GM19324 (cell line): ENCODE results near the gene ERC1.
"Not testable (repeated sequence)": the region's sequence is repeated elsewhere in the genome, so short reads cannot be mapped to it uniquely, and the experiment has no call there.

Experiments
- ATAC-seq: cut with Tn5 transposase; IDR thresholded peaks from one replicate; pipeline ENCODE4 v1.9.1; 2021; ENCODE audit warnings: mild to moderate bottlenecking, moderate library complexity; ENCODE audit not compliant: unreplicated experiment, low FRiP score

The ERC1 gene

DNA sequence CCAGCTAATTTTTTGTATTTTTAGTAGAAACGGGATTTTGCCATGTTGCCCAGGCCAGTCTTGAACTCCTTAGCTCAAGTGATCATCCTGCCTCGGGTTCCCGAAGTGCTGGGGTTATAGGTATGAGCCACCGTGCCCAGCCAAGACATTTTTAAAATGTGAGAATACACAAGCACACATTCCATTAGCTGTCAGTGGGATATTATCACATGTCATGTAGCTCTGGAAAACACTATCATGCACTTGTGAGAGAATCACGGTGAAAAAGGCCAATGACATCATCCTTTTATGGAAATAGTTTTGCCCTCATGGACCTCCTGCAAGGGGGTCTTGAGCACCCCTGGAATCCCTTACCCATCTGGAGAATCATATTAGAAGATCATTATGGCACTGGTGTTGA lies 28.3 kb downstream of the ERC1 start:
- ATAC-seq = no peak

DNA sequence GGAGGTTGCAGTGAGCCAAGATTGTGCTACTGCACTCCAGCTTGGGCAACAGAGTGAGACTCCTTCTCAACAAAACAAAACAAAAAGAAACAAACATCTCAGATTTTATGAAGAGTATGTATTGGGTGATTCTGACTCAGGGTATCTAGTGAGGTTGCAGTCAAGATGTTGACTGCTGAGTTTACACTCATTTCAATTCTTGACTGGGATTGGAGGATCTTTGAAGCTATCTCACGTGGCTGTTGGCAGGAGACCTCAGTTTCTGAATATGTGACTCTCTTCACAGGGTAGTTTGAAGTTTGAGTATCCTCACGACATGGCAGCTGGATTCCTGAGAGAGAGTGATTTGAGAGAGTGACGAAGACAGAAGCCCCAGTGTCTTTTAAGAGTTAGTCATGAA lies 29.4 kb downstream of the ERC1 start:
- ATAC-seq = no peak

DNA sequence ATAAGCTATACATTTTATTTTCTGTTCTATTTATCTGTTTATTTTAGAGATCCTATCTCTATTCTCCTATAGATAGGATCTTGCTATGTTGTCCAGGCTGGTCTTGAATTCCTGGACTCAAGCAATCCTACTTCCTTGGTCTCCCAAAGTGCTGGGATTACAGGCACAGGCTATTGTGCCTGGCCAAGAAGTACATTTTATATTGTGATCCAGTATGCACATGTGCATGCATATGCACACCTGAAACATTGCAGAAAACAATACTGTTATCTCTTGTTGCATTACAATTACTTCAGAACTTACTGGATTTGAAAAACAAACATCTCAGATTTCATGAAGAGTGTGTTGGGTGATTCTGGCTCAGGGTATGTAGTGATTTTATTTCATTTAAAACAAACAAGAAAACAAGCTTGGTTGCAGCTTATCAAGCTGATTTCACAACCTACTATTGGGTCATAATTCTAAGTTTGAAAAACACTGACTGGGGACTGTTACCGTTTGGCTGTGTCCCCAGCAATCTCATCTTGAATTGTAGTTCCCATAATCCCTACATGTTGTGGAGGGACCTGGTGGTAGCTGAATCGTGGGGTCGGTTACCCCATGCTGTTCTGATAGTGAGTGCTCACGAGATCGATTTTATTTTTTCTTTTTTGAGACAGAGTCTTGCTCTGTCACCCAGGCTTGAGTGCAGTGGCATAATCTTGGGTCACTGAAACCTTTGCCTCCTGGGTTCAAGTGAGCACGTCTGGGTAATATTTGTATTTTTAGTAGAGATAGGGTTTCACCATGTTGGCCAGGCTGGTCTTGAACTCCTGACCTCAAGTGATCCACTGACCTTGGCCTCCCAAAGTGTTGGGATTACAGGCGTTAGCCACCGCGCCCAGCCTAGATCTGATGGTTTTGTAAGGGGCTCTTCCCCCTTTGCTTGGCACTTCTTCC lies 31.3 kb downstream of the ERC1 start:
- no peak for ATAC-seq

DNA sequence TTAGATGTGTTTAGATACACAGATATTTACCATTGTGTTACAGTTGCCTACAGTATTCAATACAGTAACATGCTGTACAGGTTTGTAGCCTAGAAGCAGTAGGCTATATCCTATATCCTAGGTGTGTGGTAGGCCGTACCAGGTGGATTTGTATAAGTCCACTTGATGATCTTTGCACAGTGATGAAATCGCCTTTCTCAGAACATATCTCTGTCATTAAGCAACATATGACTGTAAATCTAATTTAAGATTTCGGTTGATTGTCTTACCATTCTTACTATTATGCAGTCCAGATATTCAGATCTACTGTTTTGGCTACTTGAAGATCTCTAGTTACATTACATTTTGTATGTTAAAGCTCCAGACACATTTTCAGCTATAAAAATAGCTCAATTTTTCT lies 39.8 kb downstream of the ERC1 start:
- no peak for ATAC-seq

DNA sequence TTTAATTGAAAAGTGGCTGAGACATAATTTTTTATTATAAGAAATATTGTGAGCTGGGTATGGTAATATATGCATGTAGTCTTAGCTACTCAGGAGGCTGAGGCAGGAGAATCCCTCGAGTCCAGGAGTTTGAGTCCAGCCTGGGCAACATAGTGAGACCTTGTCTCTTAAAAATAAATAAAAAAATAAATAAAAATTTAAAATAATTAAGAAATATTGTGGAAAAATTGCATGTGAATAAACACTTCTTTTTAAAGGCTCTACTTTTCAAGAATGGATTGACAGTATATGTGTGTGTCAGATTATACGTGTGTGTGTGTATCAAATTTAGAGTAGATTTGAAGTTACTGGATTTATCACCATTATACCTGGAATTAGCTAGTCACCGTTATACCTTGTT lies 43.2 kb downstream of the ERC1 start:
- no peak for ATAC-seq

DNA sequence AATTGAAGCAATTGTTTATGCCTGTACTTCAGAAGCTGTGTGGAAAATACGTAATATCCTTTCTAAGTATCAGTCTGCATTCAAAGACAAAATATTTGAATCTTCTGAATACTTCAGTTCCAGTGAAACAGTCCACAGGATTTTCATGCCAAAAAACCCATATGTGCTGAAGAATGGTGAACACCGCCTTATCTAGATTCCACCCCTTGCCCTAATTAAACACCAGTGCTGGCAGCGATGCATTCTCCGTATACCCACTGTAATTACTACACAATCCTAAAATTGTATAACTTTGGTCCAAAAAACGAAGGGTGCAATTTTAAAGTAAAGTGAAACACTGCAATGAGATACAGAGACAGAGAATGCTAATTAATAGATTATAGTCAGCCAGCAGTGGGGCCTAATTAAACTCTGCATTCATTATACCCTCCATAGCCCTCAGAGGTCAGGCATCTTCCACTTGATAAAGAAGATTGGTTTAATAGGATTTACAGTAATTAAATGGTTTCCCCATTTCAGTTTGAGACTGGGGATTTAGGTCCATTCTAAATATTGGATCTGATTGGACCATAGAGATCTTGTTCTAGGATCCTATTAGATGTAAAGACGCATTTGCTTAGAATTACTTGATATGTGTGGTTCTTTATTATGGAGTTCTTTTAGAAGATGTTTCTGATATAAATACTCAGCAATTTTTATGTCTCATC lies 43.9 kb downstream of the ERC1 start:
- no peak for ATAC-seq

DNA sequence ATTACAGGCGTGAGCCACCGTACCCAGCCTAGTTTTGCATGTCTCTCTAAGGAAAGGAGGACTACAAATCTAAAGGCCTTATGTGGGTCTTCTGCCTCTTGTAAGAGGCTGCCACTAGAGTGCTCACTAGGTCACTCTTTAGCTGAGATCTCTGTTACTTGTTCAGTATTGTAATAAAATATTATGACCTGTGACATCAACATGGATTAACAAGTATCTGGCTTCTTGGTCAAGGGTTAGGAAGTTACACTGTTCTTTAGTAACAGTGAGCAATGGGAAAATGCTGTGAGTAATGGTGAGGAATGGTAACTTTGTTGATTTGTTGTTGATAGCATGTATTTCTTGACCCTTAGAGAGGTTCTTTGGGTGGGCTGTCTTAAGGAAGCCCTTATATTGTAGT lies 50.5 kb downstream of the ERC1 start:
- no peak for ATAC-seq

DNA sequence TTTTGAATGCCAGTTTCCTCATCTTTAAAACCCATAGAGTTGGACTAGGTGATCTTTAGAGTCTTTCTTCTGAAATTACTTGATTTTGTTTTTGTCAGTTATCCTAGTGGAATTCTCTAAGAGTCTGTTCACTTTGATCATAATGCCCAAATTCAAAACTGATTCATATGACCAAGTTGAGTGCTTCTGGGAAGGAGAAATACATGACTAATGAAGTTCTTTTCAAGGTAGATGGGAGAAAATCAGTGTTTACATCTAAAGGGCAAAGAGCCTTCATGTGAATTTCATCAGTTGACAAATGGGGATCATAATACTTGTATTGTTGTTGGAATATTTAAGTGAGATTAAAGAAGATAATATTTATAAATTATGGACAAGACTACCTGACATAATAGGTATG lies 53.2 kb downstream of the ERC1 start:
- ATAC-seq = no peak

DNA sequence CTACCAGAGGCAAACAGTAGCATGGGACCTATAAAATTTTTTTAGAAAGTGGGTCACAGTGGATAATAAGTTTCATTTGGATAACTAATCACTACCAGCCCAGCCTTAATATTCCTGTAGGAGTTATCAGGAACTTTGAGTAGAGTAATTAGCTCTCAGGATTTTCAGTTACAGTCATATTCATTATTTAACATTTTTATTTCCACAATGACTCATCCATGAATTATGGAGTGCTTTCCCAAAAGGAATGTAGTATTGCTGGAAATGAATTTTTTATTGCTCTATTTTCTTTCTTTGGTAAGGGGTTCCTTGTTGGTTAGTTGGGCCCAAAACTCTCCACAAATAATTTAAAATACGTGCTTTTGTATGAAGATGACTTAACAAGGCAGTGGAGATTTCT lies 53.7 kb downstream of the ERC1 start:
- ATAC-seq = no peak

DNA sequence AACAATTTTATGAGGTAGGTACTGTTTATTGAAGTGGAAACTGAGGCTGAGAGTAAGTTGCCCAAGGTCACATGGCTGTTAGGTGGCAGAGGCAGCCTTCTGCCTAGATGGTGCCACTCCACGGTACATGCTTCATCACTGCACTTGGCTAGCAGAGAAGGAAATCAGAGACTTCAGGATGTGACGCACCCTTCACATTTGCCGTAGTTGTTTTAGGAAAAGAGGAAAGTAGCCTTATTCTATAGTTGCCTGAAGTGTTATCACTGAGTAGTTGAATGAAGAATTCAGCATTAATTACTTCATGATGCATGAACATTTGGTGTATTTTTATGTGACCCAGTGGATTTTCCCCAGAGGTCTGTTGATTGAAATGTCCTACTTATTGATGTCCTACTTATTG lies 55.7 kb downstream of the ERC1 start:
- ATAC-seq = no peak

DNA sequence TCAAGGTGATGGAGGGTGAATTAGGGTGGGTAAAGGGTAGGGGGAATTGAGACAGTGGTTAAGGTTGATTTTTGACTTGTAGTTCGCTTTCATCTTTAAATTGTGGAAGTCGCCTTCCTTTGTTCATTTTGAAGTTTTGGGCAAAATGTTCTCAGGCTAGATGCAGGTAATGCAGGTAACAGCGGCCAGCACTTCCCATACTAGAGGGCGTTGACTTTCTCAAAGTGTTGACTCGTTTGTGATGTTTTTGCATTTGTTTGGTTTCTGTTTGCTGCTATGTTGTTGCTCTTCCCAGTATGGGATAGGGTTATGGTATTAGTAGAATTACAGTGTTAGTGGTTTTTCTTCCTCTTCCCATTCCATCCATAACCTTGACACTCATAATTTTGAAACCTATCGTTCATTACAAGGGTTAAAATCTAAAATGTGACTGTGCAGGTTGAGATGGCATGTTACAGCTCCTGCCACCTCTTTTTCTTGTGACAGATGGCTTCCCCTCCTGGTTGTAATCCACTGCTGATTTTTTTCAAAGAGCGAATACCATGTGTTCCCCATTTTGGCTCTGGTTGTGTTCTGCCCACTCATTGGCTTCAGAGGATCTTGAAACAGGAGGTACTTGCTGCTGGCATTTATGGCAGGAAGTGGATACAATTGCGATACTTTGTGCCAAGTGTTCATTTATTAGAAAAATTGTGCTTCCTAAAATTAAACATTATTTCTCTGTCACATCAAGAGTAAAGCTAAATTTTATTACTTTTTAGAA lies 57.1 kb downstream of the ERC1 start:
- ATAC-seq = no peak

DNA sequence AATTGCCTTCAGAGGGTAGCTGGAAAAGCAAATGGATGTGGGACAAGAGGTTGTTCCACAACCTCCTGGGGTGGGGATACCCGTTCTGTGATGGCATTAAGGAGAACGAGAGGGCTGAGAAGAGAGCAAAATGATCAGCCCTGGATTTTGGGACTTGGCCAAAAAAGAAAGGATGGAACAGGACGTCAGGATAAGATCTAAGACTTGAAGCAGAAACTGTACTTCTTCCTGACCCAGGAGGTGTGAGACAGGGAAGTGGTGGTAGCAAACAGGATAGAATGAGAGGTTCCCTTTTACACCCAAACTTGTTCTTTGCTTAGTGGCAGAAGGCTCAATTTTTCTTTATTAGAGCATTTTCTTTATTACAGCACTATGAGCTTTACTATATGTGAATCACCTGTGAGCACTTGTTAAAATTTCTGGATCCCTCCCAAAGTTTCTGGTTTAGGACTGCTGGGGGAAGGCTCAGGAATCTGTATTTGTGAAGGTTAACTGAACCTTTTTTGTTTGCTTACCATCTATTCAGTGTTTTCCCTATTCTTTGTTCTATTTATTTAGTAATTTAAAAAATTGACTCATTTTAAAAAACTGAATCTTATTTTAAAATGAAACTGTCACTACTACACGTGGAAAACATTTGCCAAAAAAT lies 59.2 kb downstream of the ERC1 start:
- ATAC-seq = no peak

DNA sequence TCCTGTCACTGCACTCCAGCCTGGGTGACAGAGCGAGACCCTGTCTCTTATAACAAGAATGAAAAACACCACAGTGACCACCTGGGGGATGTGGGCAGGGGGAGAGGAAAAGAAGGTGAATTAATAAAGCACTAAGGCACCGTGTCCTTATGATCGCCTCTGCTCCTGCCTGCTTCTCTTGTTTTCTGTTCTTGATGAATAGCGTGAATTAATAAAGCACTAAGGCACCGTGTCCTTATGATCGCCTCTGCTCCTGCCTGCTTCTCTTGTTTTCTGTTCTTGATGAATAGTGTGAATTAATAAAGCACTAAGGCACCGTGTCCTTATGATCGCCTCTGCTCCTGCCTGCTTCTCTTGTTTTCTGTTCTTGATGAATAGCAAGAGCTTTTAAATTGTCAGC lies 60.6 kb downstream of the ERC1 start:
- not testable (repeated sequence) for ATAC-seq

DNA sequence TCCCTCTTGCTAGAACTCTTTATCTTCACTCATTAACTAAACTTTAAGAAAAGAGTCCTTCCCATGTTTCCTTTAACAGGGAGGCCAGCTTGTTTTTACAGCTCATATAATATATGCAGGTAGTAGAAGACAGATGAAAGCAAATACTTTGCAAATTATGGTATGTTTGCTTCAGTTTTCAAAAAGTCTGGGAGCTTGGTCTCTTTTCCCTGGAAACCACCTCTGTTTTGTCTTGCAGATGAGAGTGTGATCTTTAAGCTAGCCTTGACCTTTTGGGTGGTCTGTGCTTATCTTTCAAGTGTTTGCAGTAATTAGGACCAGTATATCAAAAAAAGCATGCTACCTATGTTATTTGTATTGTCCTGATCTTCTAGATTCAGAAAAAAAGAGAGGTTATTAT lies 62.7 kb downstream of the ERC1 start:
- ATAC-seq = no peak

DNA sequence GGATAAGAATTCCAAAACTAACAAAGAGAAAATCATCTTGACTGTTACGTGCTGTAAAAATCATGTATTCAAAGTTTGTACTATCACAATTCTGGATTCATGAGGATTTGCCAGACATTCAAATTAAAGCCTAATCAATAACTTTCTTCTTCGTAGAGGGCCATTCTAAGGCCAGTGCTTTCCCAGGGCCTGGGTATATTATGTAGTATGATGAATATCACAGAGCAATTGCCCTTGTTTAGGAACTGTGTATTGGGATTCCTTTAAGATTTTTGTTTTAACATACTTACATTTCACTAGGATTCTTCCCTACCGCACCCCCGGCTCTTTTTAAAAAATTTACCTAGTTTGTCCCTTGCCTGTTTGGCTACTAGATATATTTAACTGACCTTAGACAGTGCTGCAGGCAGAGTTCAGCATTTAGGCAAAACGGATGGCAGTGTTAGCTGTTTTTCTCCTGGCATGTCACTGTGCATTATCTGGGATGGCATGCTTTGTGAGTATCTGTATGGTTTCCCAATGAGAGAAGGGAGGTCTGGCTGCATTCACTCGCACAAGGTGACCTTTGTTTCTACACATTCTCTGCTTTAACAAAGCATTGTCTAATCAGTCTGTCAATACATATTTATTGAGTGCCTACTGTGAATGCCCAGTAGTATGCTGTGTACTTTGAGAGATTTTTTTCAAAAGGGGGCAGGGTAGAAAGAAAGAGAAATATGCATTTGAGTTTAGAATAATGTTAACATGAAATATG lies 63.3 kb downstream of the ERC1 start:
- ATAC-seq = no peak

DNA sequence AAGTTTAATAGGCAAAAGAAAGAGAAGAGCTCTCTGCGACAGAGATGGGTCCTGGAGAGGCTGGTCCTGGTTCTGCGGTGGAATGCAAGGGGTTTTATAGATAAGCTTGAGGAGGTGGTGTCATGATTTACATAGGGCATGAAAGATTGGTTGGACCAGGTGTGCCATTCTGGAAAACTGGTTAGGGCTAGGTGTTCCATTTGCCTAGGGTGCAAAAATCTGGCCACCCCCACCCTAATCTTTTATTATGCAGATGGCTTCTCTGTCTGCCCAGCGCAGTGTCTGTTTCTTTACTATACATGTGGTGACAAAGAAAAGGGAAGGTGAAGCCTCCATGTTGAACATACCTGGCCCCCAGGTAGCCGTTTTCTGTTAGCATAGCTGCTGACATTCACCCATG lies 65.4 kb downstream of the ERC1 start:
- no peak for ATAC-seq

DNA sequence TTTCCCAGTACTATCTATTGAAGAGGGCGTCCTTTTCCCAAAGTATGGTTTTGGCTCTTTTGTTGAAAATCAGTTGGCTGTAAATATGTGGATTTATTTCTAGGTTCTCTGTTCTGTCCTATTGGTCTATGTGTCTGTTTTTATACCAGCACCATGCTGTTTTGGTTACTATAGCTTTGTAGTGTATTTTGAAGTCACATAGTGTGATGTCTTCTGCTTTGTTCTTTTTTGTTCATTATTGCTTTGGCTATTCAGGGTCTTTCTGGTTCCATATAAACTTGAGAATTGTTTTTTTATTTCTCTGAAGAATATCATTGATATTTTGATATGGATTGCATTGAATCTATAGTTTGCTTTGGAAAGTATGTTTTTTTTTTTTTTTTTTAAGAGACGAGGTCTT lies 67.4 kb downstream of the ERC1 start:
- no peak for ATAC-seq

DNA sequence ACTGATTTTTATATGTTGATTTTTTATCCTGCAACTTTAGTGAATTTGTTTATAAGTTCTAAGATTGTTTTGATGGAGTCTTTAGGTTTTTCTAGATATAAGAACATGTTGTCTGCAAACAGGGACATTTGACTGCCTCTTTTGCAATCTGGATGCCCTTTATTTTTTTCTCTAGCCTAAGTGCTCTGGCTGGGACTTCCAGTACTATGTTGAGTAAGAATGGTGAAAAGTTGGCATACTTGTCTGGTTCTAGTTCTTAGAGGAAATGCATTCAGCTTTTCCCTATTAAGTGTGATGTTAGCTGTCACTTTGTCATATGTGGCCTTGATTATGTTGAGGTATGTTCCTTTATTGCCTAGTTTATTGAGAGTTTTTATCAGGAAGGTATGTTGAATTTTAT lies 68.1 kb downstream of the ERC1 start:
- ATAC-seq = no peak

DNA sequence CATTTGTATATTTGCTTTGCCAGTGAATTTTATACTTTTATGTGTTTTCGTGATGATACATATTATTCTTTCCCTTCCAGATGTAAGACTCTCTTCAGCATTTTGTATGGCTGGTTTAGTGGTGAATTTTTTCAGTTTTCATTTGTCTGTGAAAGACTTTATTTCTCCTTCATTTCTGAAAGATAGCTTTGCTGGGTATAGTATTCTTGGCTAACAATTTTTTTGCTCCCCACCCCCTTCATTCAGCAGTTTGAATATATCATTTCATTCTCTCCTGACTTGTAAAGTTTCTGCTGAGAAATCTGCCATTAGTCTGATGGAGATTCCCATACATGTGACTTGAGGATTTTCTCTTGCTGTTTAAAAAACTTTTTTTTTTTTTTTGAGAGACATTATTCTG lies 72.8 kb downstream of the ERC1 start:
- no peak for ATAC-seq

DNA sequence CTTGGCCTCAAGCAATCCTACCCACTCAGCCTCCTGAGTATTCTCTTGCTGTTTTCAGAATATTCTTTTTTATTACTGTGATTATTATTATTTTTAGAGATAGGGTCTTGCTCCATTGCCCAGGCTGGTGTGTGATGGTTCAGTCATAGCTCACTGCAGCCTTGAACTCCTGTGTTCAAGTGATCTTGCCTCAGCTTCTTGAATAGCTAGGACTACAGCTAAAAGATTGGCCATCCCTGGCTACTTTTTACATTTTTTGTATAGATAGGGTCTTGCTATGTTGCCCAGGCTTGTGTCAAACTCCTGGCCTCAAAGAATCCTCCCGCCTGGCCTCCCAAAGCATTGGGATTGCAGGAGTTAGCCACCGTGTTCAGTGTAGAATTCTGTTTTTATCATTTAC lies 73.3 kb downstream of the ERC1 start:
- no peak for ATAC-seq
